Fibroblast of the aortic adventitia (primary cell): Measurements from ENCODE around the gene FARSA. TPM values are rescaled to one million over a fixed set of nuclear protein-coding genes. Genes with fewer than 3 reads are reported as not detected.
"Not testable (repeated sequence)": the region's sequence is repeated elsewhere in the genome, so short reads cannot be mapped to it uniquely, and the experiment has no call there.

Experiments
- DNase-seq: peaks from one replicate; pipeline ENCODE4 v3.0.0-alpha.2; 2010; ENCODE audit warnings: low read depth
- H3K4me3 ChIP-seq: 2 replicates; pipeline ENCODE4 v1.5.1; 2011; ENCODE audit warnings: low read depth, mild to moderate bottlenecking, control low read depth, low read length, moderate library complexity
- CTCF ChIP-seq: IDR thresholded peaks from 2 replicates; pipeline ENCODE4 v1.5.1; 2011; ENCODE audit warnings: mild to moderate bottlenecking, low read length, control low read depth, inconsistent platforms; ENCODE audit not compliant: insufficient read depth
- total RNA-seq: library from RNA; depleted of rRNA; stranded (reverse); fragments of >200 nt; gene quantifications from 2 replicates; pipeline ENCODE4 v1.2.3, GENCODE V29; 2012; ENCODE audit warnings: low replicate concordance

Gene FARSA
- total RNA-seq, 1 donor: 44.3 TPM

- H3K4me3 ChIP-seq: no peak overlapping the region
- TF ChIP-seq CTCF: no peak
- DNase-seq: no peak
Measured at GRCh38 chr19:12959481-12959880, 26.0 kb upstream of the FARSA start.

GRCh38 chr19:12957389-12957952 is 24.0 kb upstream of the FARSA start:
- peak overlapping the region; percentile 99 for H3K4me3 ChIP-seq
- DNase-seq: not testable (repeated sequence)

GRCh38 chr19:12956446-12957388 is 23.2 kb upstream of the FARSA start, which contains the start of gene GADD45GIP1:
GADD45GIP1 (minus strand) TSS chr19:12957223; CDS start chr19:12957212, 11 bp downstream.
- H3K4me3 ChIP-seq: peak within 1 kb of the TSS; percentile 99
- no peak for TF ChIP-seq CTCF
- DNase-seq: peak; percentile 73

GRCh38 chr19:12955996-12956395 is 22.5 kb upstream of the FARSA start:
- DNase-seq: no peak
- peak overlapping the region; percentile 99 for H3K4me3 ChIP-seq
- no peak for TF ChIP-seq CTCF

DNA sequence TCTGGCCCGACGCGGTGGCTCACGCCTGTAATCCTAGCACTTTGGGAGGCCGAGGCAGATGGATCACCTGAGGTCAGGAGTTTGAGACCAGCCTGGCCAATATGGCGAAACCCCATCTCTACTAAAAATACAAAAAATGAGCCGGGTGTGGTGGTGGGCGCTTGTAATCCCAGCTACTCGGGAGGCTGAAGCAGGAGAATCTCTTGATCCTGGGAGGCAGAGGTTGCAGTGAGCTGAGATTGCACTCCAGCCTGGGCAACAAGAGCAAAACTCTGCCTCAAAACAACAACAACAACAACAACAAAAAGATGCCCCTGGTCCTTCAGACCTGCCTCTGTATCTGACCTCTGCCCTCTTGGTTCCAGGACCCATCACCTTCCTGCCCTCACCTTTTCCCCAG is 22.1 kb upstream of the FARSA start:
- peak overlapping the region; percentile 99 for H3K4me3 ChIP-seq
- not testable (repeated sequence) for DNase-seq

DNA sequence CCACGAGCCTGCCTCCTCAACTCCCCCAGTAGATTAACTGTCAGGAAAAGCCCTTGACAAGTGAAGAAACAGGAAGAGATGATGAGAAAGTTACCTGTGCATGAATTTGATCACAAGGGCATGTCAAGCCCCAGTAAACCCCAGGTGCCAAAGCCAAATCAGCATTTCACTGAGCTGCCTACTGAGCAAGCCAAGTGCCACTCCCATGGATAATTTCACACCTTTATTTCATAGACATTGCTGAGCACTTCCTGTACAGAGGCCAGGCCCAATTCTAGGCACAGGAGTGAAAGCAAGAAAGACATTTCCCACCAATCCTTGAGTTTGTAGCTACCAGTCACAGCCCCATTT is 21.1 kb upstream of the FARSA start:
- TF ChIP-seq CTCF: no peak

DNA sequence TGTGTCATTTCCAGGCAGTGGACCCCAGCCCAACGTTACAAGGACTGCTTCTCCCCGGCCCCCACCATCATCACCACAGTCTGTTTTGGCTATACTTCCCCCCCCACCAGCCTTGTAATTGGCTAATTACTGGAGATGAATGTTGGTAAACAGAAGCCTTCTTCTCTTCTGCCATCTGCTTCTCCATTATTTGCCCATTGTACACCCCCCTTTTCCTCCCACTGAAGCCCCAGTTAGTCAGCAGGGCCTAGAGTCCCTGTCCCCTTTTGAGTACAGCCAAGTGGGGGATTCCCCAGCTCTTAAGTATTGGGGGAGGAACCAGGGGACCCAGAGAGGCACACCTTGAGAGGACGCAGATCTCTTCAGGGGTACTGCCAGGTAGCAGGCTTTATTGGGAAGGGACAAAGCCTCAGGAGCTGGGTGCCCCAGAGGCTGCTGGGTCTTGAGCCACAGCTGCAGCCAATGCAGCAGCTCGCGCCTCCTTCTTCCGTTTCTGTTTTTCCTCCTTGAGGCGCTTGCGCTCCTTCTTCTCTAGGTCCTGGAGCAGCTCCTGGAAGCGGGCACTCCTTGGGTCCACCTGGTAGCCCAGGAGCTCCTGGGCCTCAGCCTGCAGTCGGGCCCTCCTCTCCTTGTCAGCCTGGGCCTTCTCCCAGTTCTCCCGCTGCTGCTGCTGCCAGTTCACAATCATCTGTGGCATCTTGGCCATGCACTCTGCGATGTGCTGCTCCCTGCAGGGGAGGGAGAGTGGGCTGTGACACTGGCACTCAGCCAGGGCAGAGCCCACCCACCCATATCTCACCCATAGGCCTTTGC is 20.5 kb upstream of the FARSA start:
- DNase-seq: no peak
- TF ChIP-seq CTCF: no peak
- no peak overlapping the region for H3K4me3 ChIP-seq

More for the DNA sequence above, 21.1 kb upstream of the FARSA start:
- no peak for DNase-seq
- no peak overlapping the region for H3K4me3 ChIP-seq
